HG03558 (cell line): ENCODE data around the gene SRPK1.

ENCODE experiments used
- ATAC-seq: cut with Tn5 transposase; IDR thresholded peaks from one replicate; pipeline ENCODE4 v1.9.1; 2021; ENCODE audit warnings: moderate number of reproducible peaks; ENCODE audit not compliant: unreplicated experiment; ENCODE audit errors: extremely low read depth

SRPK1 gene

GRCh38 chr6:35787266-35788218, 133.4 kb downstream of the SRPK1 start:
- no peak for ATAC-seq

DNA sequence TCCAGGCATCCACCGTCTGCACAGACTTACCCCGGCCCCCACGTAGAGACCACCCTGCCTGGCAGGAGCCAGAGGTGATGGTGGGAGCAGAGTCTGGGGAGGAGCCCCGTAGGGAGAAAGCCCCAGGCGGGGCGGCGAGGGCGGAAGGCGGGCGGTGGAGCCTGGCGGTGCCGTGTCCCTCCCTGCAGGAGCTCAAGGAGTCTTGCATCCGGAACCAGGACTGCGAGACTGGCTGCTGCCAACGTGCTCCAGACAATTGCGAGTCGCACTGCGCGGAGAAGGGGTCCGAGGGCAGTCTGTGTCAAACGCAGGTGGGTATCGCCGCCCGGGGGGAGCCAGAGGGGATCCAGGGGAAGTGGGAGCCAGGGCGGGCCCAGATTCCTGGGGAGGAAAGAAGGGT, 134.1 kb downstream of the SRPK1 start:
- no peak for ATAC-seq

GRCh38 chr6:35786272-35786671, 134.6 kb downstream of the SRPK1 start:
- no peak for ATAC-seq

GRCh38 chr6:35784200-35784599, 136.7 kb downstream of the SRPK1 start:
- no peak for ATAC-seq
